ENCODE results near the gene STAG1. TPM values are rescaled to one million over a fixed set of nuclear protein-coding genes. Genes with fewer than 3 reads are reported as not detected.
"Not testable (repeated sequence)": the region's sequence is repeated elsewhere in the genome, so short reads cannot be mapped to it uniquely, and the experiment has no call there.

Gene STAG1
- total RNA-seq, 1 donor from 2014 or later = 53.9 TPM

- TF ChIP-seq CTCF (IDR thresholded peaks at IDR 0.05) = no peak
- H3K36me3 Mint-ChIP-seq (ENCODE audit: unreplicated experiment) = no peaks in the 10 kb centered on the region
These were observed 23.7 kb downstream of the STAG1 start for GRCh38 chr3:136728473-136728872.

GRCh38 chr3:136725468-136725867, 26.7 kb downstream of the STAG1 start:
- DNase-seq (ENCODE audit: extremely low spot score, unreplicated experiment) = no peak
- peaks cover 26% of the 10 kb centered on the region for H3K4me1 Mint-ChIP-seq (ENCODE audit: unreplicated experiment)
- TF ChIP-seq CTCF (IDR thresholded peaks at IDR 0.05) = no peak
- H3K27ac Mint-ChIP-seq (ENCODE audit: unreplicated experiment) = no peak overlapping the region
- no peak overlapping the region for H3K4me3 Mint-ChIP-seq (ENCODE audit: unreplicated experiment)
- no peaks in the 10 kb centered on the region for H3K27me3 Mint-ChIP-seq (ENCODE audit: unreplicated experiment)
- H3K36me3 Mint-ChIP-seq (ENCODE audit: unreplicated experiment) = peaks cover 2% of the 10 kb centered on the region
- no peaks in the 10 kb centered on the region for H3K9me3 Mint-ChIP-seq (ENCODE audit: unreplicated experiment)

More at GRCh38 chr3:136728473-136728872, 23.7 kb downstream of the STAG1 start:
- H3K27ac Mint-ChIP-seq (ENCODE audit: unreplicated experiment) = peak overlapping the region; percentile 88
- peak overlapping the region; percentile 64 for H3K4me3 Mint-ChIP-seq (ENCODE audit: unreplicated experiment)
- H3K27me3 Mint-ChIP-seq (ENCODE audit: unreplicated experiment) = no peaks in the 10 kb centered on the region
- no peaks in the 10 kb centered on the region for H3K9me3 Mint-ChIP-seq (ENCODE audit: unreplicated experiment)
- DNase-seq (ENCODE audit: extremely low spot score, unreplicated experiment) = no peak
- peaks cover 27% of the 10 kb centered on the region for H3K4me1 Mint-ChIP-seq (ENCODE audit: unreplicated experiment)

- H3K27me3 Mint-ChIP-seq (ENCODE audit: unreplicated experiment); H3K4me3 Mint-ChIP-seq (ENCODE audit: unreplicated experiment); H3K9me3 Mint-ChIP-seq (ENCODE audit: unreplicated experiment); H3K36me3 Mint-ChIP-seq (ENCODE audit: unreplicated experiment); H3K27ac Mint-ChIP-seq (ENCODE audit: unreplicated experiment); DNase-seq (ENCODE audit: extremely low spot score, unreplicated experiment): not testable (repeated sequence)
- peaks cover 23% of the 10 kb centered on the region for H3K4me1 Mint-ChIP-seq (ENCODE audit: unreplicated experiment)
These were observed 29.3 kb downstream of the STAG1 start for GRCh38 chr3:136722916-136723315.

- H3K27me3 Mint-ChIP-seq (ENCODE audit: unreplicated experiment); H3K36me3 Mint-ChIP-seq (ENCODE audit: unreplicated experiment): not testable (repeated sequence)
These were observed 29.8 kb downstream of the STAG1 start for GRCh38 chr3:136722399-136722798.

GRCh38 chr3:136720091-136720490, 32.1 kb downstream of the STAG1 start:
- DNase-seq (ENCODE audit: extremely low spot score, unreplicated experiment) = no peak
- no peaks in the 10 kb centered on the region for H3K27me3 Mint-ChIP-seq (ENCODE audit: unreplicated experiment)
- TF ChIP-seq CTCF (IDR thresholded peaks at IDR 0.05) = no peak
- peaks cover 9% of the 10 kb centered on the region for H3K36me3 Mint-ChIP-seq (ENCODE audit: unreplicated experiment)
- no peak overlapping the region for H3K4me3 Mint-ChIP-seq (ENCODE audit: unreplicated experiment)
- peak overlapping the region; percentile 8 for H3K27ac Mint-ChIP-seq (ENCODE audit: unreplicated experiment)
- H3K4me1 Mint-ChIP-seq (ENCODE audit: unreplicated experiment) = peaks cover 14% of the 10 kb centered on the region
- peaks cover 4% of the 10 kb centered on the region for H3K9me3 Mint-ChIP-seq (ENCODE audit: unreplicated experiment)

More at GRCh38 chr3:136722399-136722798, 29.8 kb downstream of the STAG1 start:
- not testable (repeated sequence) for H3K27ac Mint-ChIP-seq (ENCODE audit: unreplicated experiment); H3K9me3 Mint-ChIP-seq (ENCODE audit: unreplicated experiment); H3K4me3 Mint-ChIP-seq (ENCODE audit: unreplicated experiment); DNase-seq (ENCODE audit: extremely low spot score, unreplicated experiment)
- H3K4me1 Mint-ChIP-seq (ENCODE audit: unreplicated experiment) = peaks cover 22% of the 10 kb centered on the region

- peaks cover 9% of the 10 kb centered on the region for H3K36me3 Mint-ChIP-seq (ENCODE audit: unreplicated experiment)
- H3K27me3 Mint-ChIP-seq (ENCODE audit: unreplicated experiment) = no peaks in the 10 kb centered on the region
- peaks cover 7% of the 10 kb centered on the region for H3K4me1 Mint-ChIP-seq (ENCODE audit: unreplicated experiment)
- H3K4me3 Mint-ChIP-seq (ENCODE audit: unreplicated experiment) = no peak overlapping the region
- no peak for TF ChIP-seq CTCF (IDR thresholded peaks at IDR 0.05)
- no peak for DNase-seq (ENCODE audit: extremely low spot score, unreplicated experiment)
- no peak overlapping the region for H3K27ac Mint-ChIP-seq (ENCODE audit: unreplicated experiment)
- peaks cover 4% of the 10 kb centered on the region for H3K9me3 Mint-ChIP-seq (ENCODE audit: unreplicated experiment)
These were observed 35.5 kb downstream of the STAG1 start for GRCh38 chr3:136716629-136717028.
